ENCODE data around the gene CREB5. TPM values are rescaled to one million over a fixed set of nuclear protein-coding genes. Genes with fewer than 3 reads are reported as not detected.

The CREB5 gene
- total and polyA plus RNA-seq, 2 of the 8 experiments (the other 6 are each of a cell fraction or from before 2014, with no cell fraction given) = 2.4 to 2.7 TPM

DNA sequence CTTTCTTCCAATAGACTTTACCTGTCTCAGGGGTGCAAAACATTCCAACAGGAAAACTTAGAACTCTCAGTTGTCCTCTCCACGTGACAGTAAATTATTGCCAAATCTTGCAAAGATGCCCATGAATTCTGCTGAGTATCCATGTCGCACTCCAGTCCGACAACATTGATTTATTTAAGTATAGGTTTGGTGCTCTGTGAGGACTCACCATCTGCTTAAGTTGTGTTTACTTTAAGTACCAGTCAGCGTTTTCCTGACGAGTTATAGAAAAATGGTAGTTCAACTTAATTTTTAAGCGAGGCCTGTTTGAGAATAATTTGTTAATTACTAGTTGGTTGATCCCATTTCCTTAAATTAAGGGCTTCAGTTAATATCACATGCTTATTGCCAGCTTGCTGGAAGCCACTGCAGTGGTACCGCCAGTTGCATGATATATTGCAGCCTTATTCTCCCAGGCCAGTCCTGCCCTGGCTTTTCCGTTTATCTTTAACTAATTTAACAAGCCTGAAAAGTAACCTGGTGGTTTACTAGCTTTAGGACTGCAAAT, 27.8 kb downstream of the CREB5 start:
- H3K4me3 ChIP-seq (ENCODE audit: extremely low read depth in 1 of 4, insufficient read depth in 2 of 4, low read depth in 3 of 4, low read length in 4 of 4) = no peak overlapping the region
- H2AFZ ChIP-seq (ENCODE audit: low read length) = no peak overlapping the region
- no peaks in the 10 kb centered on the region for H4K20me1 ChIP-seq (replicated peaks in 1 of 2; ENCODE audit: control insufficient read depth in 1 of 2, insufficient read depth in 2 of 2, low read length in 2 of 2)
- H3K27ac ChIP-seq (ENCODE audit: low read depth, low read length) = no peak overlapping the region
- no peak overlapping the region for H4K8ac ChIP-seq (ENCODE audit: extremely low read depth, insufficient read depth, low read length)
- H3K23ac ChIP-seq (ENCODE audit: insufficient read length) = no peak overlapping the region
- no peak overlapping the region for H2BK5ac ChIP-seq (ENCODE audit: low read depth, low read length)
- no peaks in the 10 kb centered on the region for H3K36me3 ChIP-seq (ENCODE audit: control insufficient read depth in 2 of 4, insufficient read depth in 4 of 4, low read length in 3 of 4)
- 91% methylated on average over 8 of the region's 8 CpGs; no CpG with 5 or more reads in 1 of the 2 experiments for WGBS, 2 experiments (ENCODE audit: extremely low coverage in 1 of 2, insufficient coverage in 1 of 2, insufficient read length in 1 of 2, insufficient replicate concordance in 2 of 2, low coverage in 1 of 2, low lambda C conversion rate in 2 of 2, missing lambda C conversion rate in 1 of 2)
- no peaks in the 10 kb centered on the region for H3K27me3 ChIP-seq (replicated peaks in 1 of 4; ENCODE audit: control insufficient read depth in 3 of 4, extremely low read depth in 1 of 4, insufficient read depth in 3 of 4, low read length in 3 of 4)
- H2BK120ac ChIP-seq (replicated peaks; ENCODE audit: low read depth, low read length) = no peak overlapping the region
- ChIA-PET POLR2A (ENCODE audit: partially characterized antibody) (no interaction called here), CTCF (ENCODE audit: partially characterized antibody) (no interaction called here)
- no peak overlapping the region for H2AK5ac ChIP-seq (ENCODE audit: low read depth, low read length)
- H2BK12ac ChIP-seq (ENCODE audit: low read depth, low read length) = no peak overlapping the region
- FAIRE-seq (no peak), DNase-seq (ENCODE audit: low read depth in 1 of 2, low spot score in 2 of 2) (no peak)
- H3K79me2 ChIP-seq (ENCODE audit: control insufficient read depth in 1 of 2, insufficient read depth in 2 of 2, low read length in 2 of 2) = no peaks in the 10 kb centered on the region
- H3K56ac ChIP-seq (replicated peaks; ENCODE audit: insufficient read length, low read depth, low read length) = no peak overlapping the region
- no peak overlapping the region for H3K14ac ChIP-seq (ENCODE audit: insufficient read length)
- no peak overlapping the region for H4K5ac ChIP-seq (ENCODE audit: insufficient read length, low read depth, low read length)
- H3K4me1 ChIP-seq (replicated peaks in 1 of 4; ENCODE audit: control insufficient read depth in 3 of 4, insufficient read depth in 4 of 4, low read length in 3 of 4) = peaks cover 0 to 8% (median 6%) of the 10 kb centered on the region in 4 experiments; a peak in 3 of 7 replicates
- no peaks in the 10 kb centered on the region for H3K9me3 ChIP-seq (ENCODE audit: insufficient read depth in 2 of 2, low read depth in 1 of 2, low read length in 1 of 2)
- H3K4ac ChIP-seq (replicated peaks; ENCODE audit: insufficient read length, low read depth, low read length) = no peak overlapping the region
- H3K9ac ChIP-seq (replicated peaks in 1 of 4; ENCODE audit: extremely low read depth in 1 of 4, low read depth in 3 of 4, low read length in 3 of 4) = no peak overlapping the region
- H3K18ac ChIP-seq (ENCODE audit: extremely low read depth, low read length) = no peak overlapping the region
- no peak overlapping the region for H2BK15ac ChIP-seq (ENCODE audit: low read length)
- no peaks in the 10 kb centered on the region for H3K79me1 ChIP-seq (ENCODE audit: low read depth, low read length)
- H2BK20ac ChIP-seq (ENCODE audit: low read length) = no peak overlapping the region
- no peak overlapping the region for H3K4me2 ChIP-seq (ENCODE audit: insufficient read depth in 1 of 2, low read depth in 2 of 2, low read length in 2 of 2)
- no peak overlapping the region for H4K91ac ChIP-seq (replicated peaks; ENCODE audit: insufficient read length, low read length)
- no peaks in the 10 kb centered on the region for H3K23me2 ChIP-seq (ENCODE audit: low read depth, low read length)
- TF ChIP-seq SUZ12 (IDR thresholded peaks at IDR 0.05; ENCODE audit: low read length) (no peak), RBBP5 (IDR thresholded peaks at IDR 0.05; ENCODE audit: borderline replicate concordance, low read depth, low read length) (no peak), TCF12 (IDR thresholded peaks at IDR 0.05; ENCODE audit: low read depth, low read length) (no peak), KDM5A (IDR thresholded peaks at IDR 0.05; ENCODE audit: low read length) (no peak), BRCA1 (IDR thresholded peaks at IDR 0.05; ENCODE audit: low read depth, low read length) (no peak), SP4 (IDR thresholded peaks at IDR 0.05; ENCODE audit: low read length) (no peak), RXRA (IDR thresholded peaks at IDR 0.05; ENCODE audit: insufficient read depth, low read depth, low read length) (no peak), SAP30 (IDR thresholded peaks at IDR 0.05; ENCODE audit: insufficient read depth, insufficient replicate concordance, low read length) (no peak), CEBPB (IDR thresholded peaks at IDR 0.05; ENCODE audit: low read depth, low read length) (no peak), YY1 (IDR thresholded peaks at IDR 0.05; ENCODE audit: low read depth, low read length) (no peak), KDM1A (IDR thresholded peaks at IDR 0.05; ENCODE audit: borderline replicate concordance, low read length) (no peak), JUND (IDR thresholded peaks at IDR 0.05; ENCODE audit: low read length) (no peak), TAF7 (optimal IDR thresholded peaks at IDR 0.05; ENCODE audit: borderline replicate concordance, low read depth, low read length) (no peak), CHD2 (IDR thresholded peaks at IDR 0.05; ENCODE audit: low read length) (no peak)
- TF ChIP-seq, protein P1, sequence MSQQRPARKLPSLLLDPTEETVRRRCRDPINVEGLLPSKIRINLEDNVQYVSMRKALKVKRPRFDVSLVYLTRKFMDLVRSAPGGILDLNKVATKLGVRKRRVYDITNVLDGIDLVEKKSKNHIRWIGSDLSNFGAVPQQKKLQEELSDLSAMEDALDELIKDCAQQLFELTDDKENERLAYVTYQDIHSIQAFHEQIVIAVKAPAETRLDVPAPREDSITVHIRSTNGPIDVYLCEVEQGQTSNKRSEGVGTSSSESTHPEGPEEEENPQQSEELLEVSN (IDR thresholded peaks at IDR 0.05) = no peak
